ENCODE data around the gene MCM5.

DNA sequence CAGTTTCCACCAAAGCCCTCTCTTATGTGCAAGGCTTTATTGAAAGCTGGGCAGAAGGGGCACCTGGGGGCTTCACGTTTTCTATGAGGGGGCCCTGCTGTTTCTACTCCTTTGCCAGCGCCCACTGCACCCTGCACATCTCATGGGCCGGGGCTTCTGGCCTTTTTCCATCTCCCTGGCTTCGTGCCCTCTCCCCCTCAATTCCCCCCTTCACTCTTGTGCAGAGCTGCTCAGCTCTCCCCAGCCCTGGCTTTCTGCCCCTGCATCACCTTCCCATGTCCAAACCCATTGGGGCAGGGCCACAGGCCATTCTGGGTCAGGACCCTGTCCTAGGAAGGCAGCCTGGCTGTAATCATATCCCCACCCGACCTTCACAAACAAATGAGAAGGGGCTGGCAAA lies 36.5 kb downstream of the MCM5 start:
- no peak for TF ChIP-seq EZH2 (IDR thresholded peaks at IDR 0.05)
- TF ChIP-seq POLR2AphosphoS5 (IDR thresholded peaks at IDR 0.05; ENCODE audit: borderline replicate concordance, low read depth, low read length), result no peak
- no peak for TF ChIP-seq FOXP2 (optimal IDR thresholded peaks at IDR 0.05; ENCODE audit: control extremely low read depth, extremely low read length, insufficient read depth)
